ENCODE results near the gene IGF2BP3.
"Not testable (repeated sequence)": the region's sequence is repeated elsewhere in the genome, so short reads cannot be mapped to it uniquely, and the experiment has no call there.

The IGF2BP3 gene

GRCh38 chr7:23470330-23471105 is at the start of gene IGF2BP3:
TSS of gene IGF2BP3 (minus strand) at chr7:23470491. CDS start at chr7:23470110, 381 bp downstream.
- DNase-seq (ENCODE audit: low spot score) = no peak

- no peak for DNase-seq (ENCODE audit: low spot score)
Observed at GRCh38 chr7:23514755-23515154, 44.5 kb upstream of the IGF2BP3 start.

DNA sequence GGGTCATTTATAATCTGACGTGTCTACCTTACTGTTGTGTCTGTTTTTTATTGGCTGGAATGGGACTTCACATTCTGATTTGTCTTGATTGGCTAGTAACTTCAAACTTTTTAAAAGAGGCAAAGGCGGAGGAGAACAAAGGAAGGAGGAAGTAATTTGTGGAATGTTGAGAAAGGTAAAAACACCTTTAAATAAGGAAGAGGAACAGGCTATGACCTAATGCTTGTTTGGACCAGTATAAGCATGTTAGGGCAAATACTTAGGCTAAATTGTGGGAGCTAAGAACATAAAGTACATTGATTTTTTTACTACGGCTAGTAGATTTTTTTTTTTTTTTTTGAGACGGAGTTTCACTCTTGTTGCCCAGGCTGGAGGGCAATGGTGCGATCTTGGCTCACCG is 43.5 kb upstream of the IGF2BP3 start:
- DNase-seq (ENCODE audit: low spot score) = not testable (repeated sequence)

GRCh38 chr7:23494009-23494408 is 23.7 kb upstream of the IGF2BP3 start:
- DNase-seq (ENCODE audit: low spot score) = no peak

- DNase-seq (ENCODE audit: low spot score) = no peak
Observed at GRCh38 chr7:23491502-23491901, 21.2 kb upstream of the IGF2BP3 start.

DNA sequence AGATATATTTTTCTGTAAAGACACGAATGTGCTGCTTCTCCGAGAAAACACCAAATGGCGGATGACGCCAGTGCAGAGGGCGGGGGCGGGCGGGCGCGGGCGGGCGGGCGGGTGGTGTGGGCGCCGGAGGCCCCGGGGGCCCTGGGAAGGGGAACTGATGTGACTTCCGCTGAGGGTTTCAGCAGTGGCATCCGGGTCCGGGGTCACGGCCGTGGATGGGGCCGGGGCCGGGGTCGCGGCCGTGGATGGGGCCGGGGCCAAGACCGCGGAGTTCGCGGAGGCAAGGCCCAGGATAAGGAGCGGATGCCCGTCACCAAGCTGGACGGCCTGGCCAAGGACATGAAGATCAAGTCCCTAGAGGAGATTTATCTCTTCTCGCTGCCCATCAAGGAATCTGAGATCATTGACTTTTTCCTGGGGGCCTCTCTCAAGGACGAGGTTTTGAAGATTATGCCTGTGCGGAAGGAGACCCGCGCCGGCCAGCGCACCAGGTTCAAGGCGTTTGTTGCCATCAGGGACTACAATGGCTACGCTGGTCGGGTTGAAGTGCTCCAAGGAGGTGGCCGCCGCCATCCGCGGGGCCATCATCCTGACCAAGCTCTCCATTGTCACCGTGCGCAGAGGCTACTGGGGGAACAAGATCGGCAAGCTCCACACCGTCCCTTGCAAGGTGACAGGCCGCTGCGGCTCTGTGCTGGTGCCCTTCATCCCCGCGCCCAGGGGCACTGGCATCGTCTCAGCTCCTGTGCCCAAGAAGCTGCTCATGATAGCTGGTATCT is 20.3 kb upstream of the IGF2BP3 start:
- peak; percentile 39 for DNase-seq (ENCODE audit: low spot score)

DNA sequence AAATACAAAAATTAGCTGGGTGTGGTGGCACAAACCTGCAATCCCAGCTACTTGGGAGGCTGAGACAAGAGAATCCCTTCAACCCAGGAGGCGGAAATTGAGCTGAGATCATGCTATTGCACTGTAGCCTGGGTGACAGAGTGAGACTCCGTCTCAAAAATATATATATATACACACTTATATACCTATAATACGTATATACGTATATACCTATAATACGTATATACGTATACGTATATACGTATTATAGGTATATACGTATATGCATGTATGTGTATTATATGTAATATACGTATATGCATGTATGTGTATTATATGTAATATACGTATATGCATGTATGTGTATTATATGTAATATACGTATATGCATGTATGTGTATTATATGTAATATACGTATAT is 18.4 kb upstream of the IGF2BP3 start:
- DNase-seq (ENCODE audit: low spot score) = not testable (repeated sequence)

- no peak for DNase-seq (ENCODE audit: low spot score)
Observed at GRCh38 chr7:23487670-23488069, 17.4 kb upstream of the IGF2BP3 start.

DNA sequence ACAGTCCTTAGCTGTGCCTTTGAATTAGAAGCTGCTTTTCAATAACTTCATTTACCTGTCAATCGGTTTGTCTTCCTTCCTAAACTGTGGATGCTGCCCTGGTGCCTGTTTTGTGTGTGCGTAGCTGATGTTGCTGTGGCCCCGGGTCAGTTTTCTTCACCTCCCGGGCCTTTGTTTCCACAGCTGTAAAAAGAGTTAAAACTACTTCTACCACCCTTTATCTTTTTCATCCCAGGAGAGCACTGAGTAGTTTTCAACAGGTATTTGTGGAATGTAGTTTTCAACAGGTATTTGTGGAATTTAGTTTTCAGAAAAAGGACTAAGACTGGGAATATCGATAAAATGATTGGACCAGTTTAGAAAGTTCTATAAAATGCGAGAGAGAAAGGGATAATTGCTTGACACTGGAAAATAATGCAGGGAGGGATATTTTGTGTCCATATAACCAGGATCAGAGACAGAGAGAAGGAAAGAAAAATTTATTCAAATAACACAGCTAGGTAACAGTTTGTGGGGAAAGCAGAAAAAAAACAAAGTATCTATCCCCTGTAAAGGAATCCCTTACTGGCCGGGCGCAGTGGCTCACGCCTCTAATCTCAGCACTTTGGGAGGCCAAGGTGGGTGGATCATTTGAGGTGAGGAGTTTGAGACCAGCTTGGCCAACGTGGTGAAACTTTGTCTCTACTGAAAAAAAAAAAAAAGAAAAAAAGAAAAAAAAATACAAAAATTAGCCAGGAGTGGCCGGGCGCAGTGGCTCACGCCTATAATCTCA is 15.9 kb upstream of the IGF2BP3 start:
- DNase-seq (ENCODE audit: low spot score) = no peak

- no peak for DNase-seq (ENCODE audit: low spot score)
Observed at GRCh38 chr7:23482686-23483085, 12.4 kb upstream of the IGF2BP3 start.

GRCh38 chr7:23477962-23478866 is 7.9 kb upstream of the IGF2BP3 start:
- no peak for DNase-seq (ENCODE audit: low spot score)

DNA sequence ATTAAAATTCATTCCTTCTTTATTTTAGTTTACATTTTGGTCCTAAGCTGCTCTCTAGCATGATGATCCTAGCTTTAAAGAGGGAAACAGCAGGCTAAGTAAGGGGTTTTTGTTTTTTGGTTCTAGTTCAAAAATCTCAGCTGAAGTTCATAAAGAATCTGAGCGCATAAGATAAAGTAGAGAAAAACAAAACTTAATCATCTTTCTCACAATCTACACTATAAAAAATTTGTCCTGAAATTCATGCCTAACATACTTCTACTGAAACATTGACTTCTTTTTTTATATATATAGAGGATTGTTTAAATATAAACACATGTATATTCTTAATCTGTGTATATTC is 6.8 kb upstream of the IGF2BP3 start:
- no peak for DNase-seq (ENCODE audit: low spot score)

DNA sequence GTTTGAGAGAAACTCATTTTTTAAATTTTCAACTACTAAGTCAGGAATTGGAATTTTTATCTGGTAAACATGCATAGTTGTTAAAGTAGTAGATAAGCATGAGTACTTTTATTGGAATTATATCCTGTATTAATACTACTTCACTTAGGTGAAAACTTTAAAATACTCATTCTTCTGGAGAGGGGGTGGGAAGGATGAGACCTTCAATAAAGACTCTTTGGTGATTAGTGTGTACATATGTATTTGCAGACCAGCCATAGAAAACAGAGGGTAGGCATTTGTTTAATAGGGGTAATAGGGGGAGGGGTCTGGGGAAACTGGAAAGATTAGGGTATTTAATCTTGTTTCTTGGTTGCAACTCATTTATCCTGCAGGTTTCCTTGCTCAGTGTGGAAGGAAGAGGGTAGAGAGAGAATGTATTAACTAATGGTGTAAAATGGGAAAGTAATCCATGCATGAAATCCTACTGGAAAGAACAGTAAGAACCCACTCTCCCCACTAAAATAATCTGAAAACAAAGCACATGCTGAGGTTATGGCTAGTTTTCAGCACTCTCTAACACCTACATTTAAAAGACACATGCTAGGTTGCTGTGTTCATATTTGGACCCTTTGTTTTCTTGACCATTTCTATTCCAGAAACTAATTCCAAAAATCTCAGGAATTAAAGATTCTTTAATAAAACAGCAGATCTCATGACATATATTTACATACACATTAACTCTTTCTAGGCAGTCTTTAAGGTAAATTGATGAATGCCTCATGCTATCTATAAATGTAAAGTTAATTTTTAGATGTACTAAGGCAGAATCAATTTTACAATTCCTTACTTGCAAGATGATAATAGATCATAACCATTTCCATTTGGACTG is 6.2 kb upstream of the IGF2BP3 start:
- DNase-seq (ENCODE audit: low spot score) = no peak

DNA sequence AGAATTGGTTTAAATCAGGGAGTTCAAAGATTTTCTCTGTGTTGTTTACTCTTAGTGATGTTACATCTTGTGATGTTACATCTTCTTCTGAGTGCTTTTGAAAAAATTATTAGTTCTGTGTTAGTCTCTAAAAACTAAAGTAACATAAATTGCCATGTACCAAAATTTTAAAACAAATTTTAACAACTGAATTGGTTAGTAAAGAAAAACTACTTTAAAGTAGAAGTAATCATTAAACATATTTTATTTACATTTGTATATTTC is 5.2 kb upstream of the IGF2BP3 start:
- DNase-seq (ENCODE audit: low spot score) = no peak

DNA sequence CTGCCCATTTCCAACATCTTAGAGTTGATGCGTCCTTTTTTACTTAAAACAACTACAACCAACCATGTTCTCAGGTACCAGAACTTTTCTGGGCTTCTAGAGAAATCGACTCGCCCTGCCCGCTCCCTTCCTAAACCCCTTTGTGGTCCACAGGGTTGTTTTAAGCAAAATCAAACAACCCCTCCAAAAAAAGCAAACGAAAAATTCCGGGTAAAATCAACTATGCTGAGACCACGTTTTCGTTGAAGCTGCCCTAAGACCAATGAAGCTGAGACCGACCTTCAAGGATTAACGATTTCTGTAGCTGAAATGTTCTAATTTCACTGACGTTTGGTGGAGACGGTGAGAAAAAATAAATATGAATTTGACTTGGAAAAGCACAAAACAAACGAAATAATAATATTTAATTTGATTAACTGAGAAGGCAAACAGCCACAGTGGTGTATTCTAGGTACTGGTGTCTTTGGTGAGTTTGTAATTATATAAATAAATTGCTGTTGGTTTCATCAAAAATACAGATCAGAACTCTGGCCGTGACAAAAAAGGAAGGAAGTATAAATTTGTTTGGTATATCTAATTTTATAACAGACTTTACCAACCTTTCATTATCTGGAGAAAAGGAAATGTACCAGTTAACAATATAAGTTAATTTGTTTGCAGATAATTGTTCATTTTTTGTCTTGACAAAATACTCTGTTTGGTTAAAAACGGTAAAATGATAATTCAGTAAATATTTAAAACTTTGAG is 4.7 kb upstream of the IGF2BP3 start:
- DNase-seq (ENCODE audit: low spot score) = no peak

DNA sequence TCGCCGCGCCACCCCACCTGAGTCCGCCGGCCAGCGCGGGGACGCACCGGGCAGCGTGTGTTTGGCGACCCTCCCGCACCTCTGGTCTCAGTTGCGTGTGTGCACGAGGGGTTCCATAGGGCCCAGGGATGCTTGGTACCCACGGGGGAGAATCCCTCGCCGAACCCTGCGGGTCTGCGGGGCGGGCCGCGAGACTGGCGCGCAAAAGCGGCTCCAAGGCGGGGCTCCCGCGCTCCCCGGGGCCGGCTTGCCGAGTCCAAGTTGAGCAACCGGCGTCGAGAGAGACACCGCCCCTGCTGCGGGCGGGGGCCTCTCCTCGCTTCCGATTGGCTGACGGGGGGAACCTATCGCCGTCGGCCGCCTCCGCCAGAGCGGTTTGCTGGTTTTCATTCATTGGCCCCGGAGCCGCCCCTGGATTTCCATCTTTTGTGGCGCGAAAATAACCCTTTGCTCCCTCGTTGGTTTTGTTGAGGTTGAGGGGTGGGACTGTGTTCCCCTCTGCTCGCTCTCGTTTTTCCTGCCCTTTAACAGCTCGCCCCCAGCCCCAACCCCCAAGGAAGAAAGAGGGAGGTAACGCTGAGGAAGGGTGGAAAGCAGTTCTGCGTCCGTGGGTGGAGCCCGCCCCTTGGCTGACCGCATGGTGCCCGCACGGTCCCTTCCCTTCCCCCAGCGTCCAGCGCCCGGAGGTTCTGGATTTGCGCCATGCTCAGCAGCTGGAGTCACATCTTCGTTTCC is 4.0 kb upstream of the IGF2BP3 start:
- DNase-seq (ENCODE audit: low spot score) = no peak

DNA sequence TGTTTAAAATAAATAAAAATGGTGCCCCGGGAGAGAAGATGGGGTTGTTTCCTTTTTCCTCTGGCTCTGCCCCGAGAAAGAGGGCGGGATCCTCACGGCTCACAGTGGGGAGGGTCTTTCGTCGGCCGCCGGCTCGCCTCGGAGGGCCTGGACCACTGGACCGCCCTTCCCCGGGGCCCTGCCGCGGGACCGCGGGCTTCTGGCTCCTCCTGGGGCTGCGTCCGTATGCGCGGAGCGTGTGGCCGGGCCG is 3.5 kb upstream of the IGF2BP3 start:
- no peak for DNase-seq (ENCODE audit: low spot score)

DNA sequence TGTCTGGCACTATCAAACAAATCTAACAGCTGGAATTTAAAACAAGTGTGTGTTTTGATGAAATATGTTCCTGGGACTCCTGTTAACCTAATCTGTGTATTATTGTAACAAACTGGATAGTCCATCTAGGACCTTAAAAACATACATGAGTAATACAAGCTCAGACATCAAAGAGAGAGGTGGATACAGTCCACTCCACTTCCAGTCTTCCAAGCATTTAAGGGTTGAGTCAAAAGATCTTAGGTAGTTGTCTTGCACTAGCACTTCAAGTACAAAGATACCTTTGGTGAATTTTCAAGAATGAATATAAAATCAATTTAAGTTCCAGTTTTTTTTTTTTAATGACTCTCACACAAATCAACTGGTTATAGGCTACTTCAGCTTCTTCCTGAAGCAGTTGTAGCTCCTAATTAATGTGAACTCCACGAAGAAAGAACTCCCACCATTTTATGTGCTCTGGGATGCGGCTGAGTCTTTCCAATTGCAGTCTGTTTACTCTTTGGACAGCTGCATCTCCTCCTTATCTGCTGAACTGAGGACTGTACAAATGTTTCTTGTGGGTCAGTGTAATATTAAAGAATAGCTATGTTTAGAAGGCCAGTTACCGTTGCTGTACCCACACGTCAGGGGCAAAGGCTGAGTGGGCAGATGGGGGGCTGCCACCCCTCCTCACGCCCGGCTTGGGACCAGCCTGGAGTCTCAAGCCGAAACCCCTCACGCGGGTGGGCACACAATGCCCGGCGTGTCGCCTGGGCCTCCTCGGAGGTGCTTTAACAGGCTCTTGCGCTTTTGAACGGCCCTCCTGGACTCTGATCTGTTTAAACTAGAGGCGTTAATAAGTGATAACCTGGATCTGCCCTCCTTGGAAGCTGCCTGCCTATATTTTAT is 2.9 kb upstream of the IGF2BP3 start:
- DNase-seq (ENCODE audit: low spot score) = no peak

- DNase-seq (ENCODE audit: low spot score) = no peak
Observed at GRCh38 chr7:23472556-23472955, 2.3 kb upstream of the IGF2BP3 start.

All from Ammon's horn (tissue), 1 donor.